ENCODE data around the gene NKRF. TPM values are rescaled to one million over a fixed set of nuclear protein-coding genes. Genes with fewer than 3 reads are reported as not detected.

Gene NKRF
- total RNA-seq, 2 donors from 2014 or later = 3.3 to 4.7 TPM

- no peaks in the 10 kb centered on the region for H3K36me3 ChIP-seq
- H3K27me3 ChIP-seq = no peaks in the 10 kb centered on the region
- no peak for DNase-seq (ENCODE audit: low spot score)
- H3K9me3 ChIP-seq = no peaks in the 10 kb centered on the region
- H3K27ac ChIP-seq = peak overlapping the region; percentile 87 to 91
- H3K4me3 ChIP-seq = peak overlapping the region; percentile 63 to 72
- TF ChIP-seq, protein P1, sequence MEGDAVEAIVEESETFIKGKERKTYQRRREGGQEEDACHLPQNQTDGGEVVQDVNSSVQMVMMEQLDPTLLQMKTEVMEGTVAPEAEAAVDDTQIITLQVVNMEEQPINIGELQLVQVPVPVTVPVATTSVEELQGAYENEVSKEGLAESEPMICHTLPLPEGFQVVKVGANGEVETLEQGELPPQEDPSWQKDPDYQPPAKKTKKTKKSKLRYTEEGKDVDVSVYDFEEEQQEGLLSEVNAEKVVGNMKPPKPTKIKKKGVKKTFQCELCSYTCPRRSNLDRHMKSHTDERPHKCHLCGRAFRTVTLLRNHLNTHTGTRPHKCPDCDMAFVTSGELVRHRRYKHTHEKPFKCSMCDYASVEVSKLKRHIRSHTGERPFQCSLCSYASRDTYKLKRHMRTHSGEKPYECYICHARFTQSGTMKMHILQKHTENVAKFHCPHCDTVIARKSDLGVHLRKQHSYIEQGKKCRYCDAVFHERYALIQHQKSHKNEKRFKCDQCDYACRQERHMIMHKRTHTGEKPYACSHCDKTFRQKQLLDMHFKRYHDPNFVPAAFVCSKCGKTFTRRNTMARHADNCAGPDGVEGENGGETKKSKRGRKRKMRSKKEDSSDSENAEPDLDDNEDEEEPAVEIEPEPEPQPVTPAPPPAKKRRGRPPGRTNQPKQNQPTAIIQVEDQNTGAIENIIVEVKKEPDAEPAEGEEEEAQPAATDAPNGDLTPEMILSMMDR (IDR thresholded peaks at IDR 0.05) = no peak
- H3K4me1 ChIP-seq = peaks cover 0 to 5% of the 10 kb centered on the region in 2 donors
Measured at GRCh38 chrX:119605464-119606279, 552 bp downstream of the NKRF start.

DNA sequence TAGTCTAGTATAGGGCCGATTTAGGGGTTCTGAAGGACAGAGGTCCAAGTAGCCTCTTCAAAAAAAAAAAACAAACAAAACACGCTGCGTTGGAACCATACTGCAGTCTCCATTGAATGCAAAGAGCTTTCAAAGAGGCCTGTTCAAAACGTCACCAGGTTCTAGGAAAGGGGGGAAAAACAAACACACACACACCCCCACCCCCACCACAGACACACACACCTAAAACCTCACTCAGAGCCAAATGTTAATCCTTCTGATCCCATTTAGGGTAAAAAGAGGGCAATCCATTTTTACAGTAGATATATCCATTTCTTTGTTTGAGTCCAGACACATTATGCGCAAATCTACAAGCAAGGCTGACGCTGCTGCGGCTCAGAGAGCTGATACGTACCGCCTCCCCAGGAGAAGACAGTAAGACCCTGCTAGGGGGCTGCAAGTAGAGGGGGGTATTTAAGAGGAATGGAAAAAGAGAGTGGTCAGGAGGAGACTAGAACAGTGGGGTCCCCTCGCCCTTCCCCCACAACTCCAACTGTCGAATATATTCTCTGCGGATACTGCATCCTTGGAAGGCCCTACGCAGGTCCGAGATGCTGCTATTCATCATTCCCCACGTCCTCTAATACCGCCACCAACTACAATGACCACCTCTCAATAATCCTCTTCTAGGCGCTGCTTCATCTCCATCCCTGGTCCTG, 1.3 kb downstream of the NKRF start:
- DNase-seq (ENCODE audit: low spot score) = no peak
- Histone ChIP-seq H3K36me3 (no peaks in the 10 kb centered on the region), H3K4me3 (peak overlapping the region; percentile 63 to 72), H3K4me1 (peaks cover 0 to 5% of the 10 kb centered on the region in 2 donors), H3K9me3 (no peaks in the 10 kb centered on the region), H3K27ac (peak overlapping the region; percentile 87 to 91), H3K27me3 (no peaks in the 10 kb centered on the region)
- TF ChIP-seq, protein P1 (IDR thresholded peaks at IDR 0.05) = no peak

GRCh38 chrX:119602701-119603255, 3.4 kb downstream of the NKRF start:
- Histone ChIP-seq H3K9me3 (no peaks in the 10 kb centered on the region), H3K4me3 (no peak overlapping the region), H3K36me3 (no peaks in the 10 kb centered on the region), H3K4me1 (peaks cover 0 to 5% of the 10 kb centered on the region in 2 donors), H3K27ac (no peak overlapping the region), H3K27me3 (no peaks in the 10 kb centered on the region)
- TF ChIP-seq, protein P1 (IDR thresholded peaks at IDR 0.05) = no peak
- no peak for DNase-seq (ENCODE audit: low spot score)

GRCh38 chrX:119589810-119590209, 16.4 kb downstream of the NKRF start:
- TF ChIP-seq, protein P1 (IDR thresholded peaks at IDR 0.05) = no peak
- no peak overlapping the region for H3K27ac ChIP-seq
- no peaks in the 10 kb centered on the region for H3K27me3 ChIP-seq
- no peak overlapping the region for H3K4me3 ChIP-seq
- H3K36me3 ChIP-seq = peaks cover 10% of the 10 kb centered on the region
- DNase-seq (ENCODE audit: low spot score) = no peak
- no peaks in the 10 kb centered on the region for H3K9me3 ChIP-seq
- H3K4me1 ChIP-seq = no peaks in the 10 kb centered on the region

DNA sequence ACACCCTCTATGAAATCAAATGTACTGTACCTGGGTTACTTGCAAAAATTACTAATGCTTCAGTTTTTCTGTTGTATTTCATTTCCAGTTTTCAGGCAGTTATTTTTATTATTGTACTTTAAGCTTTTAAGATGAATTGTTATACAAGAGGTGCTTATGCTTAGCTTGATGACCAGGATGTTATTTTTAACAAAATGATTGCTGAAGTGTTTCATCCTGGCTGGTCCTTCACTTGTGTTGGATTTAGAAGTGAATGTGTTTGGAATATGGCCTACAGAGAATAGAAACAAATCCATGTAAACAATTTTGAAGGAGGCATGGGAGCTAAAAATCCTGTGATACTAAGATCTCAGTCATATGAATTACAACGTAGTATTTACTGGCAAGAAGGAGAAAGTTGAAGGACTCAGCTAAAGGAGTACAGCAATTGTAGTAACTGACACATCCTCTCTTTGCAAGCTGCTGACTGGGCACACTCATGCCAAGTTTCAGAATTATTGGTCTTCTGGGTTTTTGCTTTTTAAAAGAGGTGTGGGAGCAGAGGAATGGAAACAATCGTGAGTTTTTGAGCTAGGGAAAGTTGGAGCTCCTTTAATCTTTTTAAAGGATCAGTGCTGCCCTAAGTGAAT, 22.7 kb downstream of the NKRF start:
- H3K4me3 ChIP-seq = no peak overlapping the region
- no peaks in the 10 kb centered on the region for H3K36me3 ChIP-seq
- H3K4me1 ChIP-seq = no peaks in the 10 kb centered on the region
- H3K27me3 ChIP-seq = no peaks in the 10 kb centered on the region
- TF ChIP-seq, protein P1 (IDR thresholded peaks at IDR 0.05) = no peak
- DNase-seq (ENCODE audit: low spot score) = no peak
- no peaks in the 10 kb centered on the region for H3K9me3 ChIP-seq
- peak overlapping the region; percentile 40 to 56 for H3K27ac ChIP-seq

All from right atrium auricular region (tissue), 2 donors.